Stimulated activated memory B cell treated with anti-CD40 and anti-IgM and Interleukin-4, amounts not matched to agents 10 μg/mL and 1 μg/mL and 100 μg/mL, for 72 hours (primary cell): ENCODE measurements around the gene CELSR3.

Experiments
- ATAC-seq: fragments of 150-1000 bp; cut with Tn5 transposase; 2 replicates; pipeline ENCODE4 v1.10.0; 2021
- H3K27ac Mint-ChIP-seq: one replicate; pipeline ENCODE4 v1.8.0; 2022; ENCODE audit warnings: mild to moderate bottlenecking, mixed read lengths
- H3K27me3 Mint-ChIP-seq: one replicate; pipeline ENCODE4 v1.8.0; 2022; ENCODE audit warnings: mixed read lengths
- H3K36me3 Mint-ChIP-seq: one replicate; pipeline ENCODE4 v1.8.0; 2022; ENCODE audit warnings: mixed read lengths
- H3K4me1 Mint-ChIP-seq: one replicate; pipeline ENCODE4 v1.8.0; 2022; ENCODE audit warnings: mixed read lengths
- H3K4me3 Mint-ChIP-seq: one replicate; pipeline ENCODE4 v1.8.0; 2022; ENCODE audit warnings: mild to moderate bottlenecking, moderate library complexity, mixed read lengths
- H3K9me3 Mint-ChIP-seq: one replicate; pipeline ENCODE4 v1.8.0; 2022; ENCODE audit warnings: mixed read lengths

The CELSR3 gene

DNA sequence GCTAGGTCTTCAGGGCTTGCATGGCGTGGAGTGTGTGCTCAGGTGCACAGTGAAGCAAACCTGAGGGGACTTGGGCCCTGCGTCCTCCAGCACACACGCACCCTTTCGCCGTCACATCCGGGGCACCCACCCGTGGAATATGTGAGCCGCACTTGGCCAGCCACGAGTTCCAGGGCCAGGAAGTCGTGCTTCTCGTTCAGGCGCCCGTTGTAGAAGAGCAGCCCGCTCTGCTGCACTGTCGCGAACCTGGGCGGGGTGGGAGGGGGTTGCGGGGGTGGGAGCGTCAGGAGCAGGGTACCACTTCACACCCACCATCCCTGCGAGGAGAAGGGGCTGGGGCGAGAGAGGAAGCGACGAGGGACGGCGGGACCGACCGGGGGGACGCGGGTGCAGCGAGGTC is 7.1 kb downstream of the CELSR3 start:
- H3K4me3 Mint-ChIP-seq = peak overlapping the region; percentile 79
- H3K27ac Mint-ChIP-seq = peak overlapping the region; percentile 83
- ATAC-seq = peak; percentile 52

GRCh38 chr3:48655063-48655462 is 7.6 kb downstream of the CELSR3 start:
- Mint-ChIP-seq H3K4me3 (peak overlapping the region; percentile 79), H3K36me3 (no peaks in the 10 kb centered on the region), H3K27ac (peak overlapping the region; percentile 83), H3K9me3 (no peaks in the 10 kb centered on the region), H3K4me1 (peaks cover 28% of the 10 kb centered on the region), H3K27me3 (no peaks in the 10 kb centered on the region)
- no peak for ATAC-seq

More for the DNA sequence above, 7.1 kb downstream of the CELSR3 start:
- peaks cover 28% of the 10 kb centered on the region for H3K4me1 Mint-ChIP-seq
- H3K36me3 Mint-ChIP-seq = no peaks in the 10 kb centered on the region
- H3K9me3 Mint-ChIP-seq = no peaks in the 10 kb centered on the region
- H3K27me3 Mint-ChIP-seq = no peaks in the 10 kb centered on the region

- Mint-ChIP-seq H3K27ac (no peak overlapping the region), H3K27me3 (no peaks in the 10 kb centered on the region), H3K9me3 (no peaks in the 10 kb centered on the region), H3K4me1 (peaks cover 28% of the 10 kb centered on the region), H3K4me3 (no peak overlapping the region), H3K36me3 (no peaks in the 10 kb centered on the region)
- ATAC-seq = no peak
Observed at GRCh38 chr3:48652923-48653715, 9.6 kb downstream of the CELSR3 start.

- H3K27ac Mint-ChIP-seq = no peak overlapping the region
- H3K4me1 Mint-ChIP-seq = peaks cover 21% of the 10 kb centered on the region
- H3K36me3 Mint-ChIP-seq = no peaks in the 10 kb centered on the region
- H3K4me3 Mint-ChIP-seq = no peak overlapping the region
- no peaks in the 10 kb centered on the region for H3K9me3 Mint-ChIP-seq
- no peak for ATAC-seq
- H3K27me3 Mint-ChIP-seq = no peaks in the 10 kb centered on the region
Observed at GRCh38 chr3:48651771-48652170, 10.9 kb downstream of the CELSR3 start.

- Mint-ChIP-seq H3K27ac (no peak overlapping the region), H3K4me1 (peaks cover 18% of the 10 kb centered on the region), H3K4me3 (no peak overlapping the region), H3K9me3 (no peaks in the 10 kb centered on the region), H3K27me3 (no peaks in the 10 kb centered on the region), H3K36me3 (peaks cover 4% of the 10 kb centered on the region)
- ATAC-seq = no peak
Observed at GRCh38 chr3:48650723-48651122, 12.0 kb downstream of the CELSR3 start.

GRCh38 chr3:48648188-48648850 is 14.4 kb downstream of the CELSR3 start:
- no peak overlapping the region for H3K4me3 Mint-ChIP-seq
- no peaks in the 10 kb centered on the region for H3K27me3 Mint-ChIP-seq

DNA sequence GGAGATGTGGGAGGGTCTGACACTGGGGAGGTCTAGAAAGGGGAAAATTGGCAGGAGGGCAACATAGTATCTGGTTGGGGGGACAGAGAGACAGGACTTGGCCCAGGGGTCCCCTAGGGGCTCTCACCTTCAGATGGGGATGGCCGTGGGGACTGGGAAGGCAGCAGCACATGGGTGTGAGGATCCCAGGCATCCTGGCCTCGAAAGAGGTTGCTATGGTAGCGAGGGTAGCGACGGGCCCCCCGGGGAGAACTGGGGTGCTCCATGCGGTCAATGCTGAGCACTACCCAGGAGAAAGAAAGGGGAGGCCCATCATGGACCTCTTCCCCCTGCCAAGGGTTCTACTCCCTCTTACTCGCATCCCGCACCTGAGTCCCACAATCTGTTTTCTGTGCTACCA is 15.0 kb downstream of the CELSR3 start:
- H3K4me1 Mint-ChIP-seq = peaks cover 2% of the 10 kb centered on the region

More at GRCh38 chr3:48648188-48648850, 14.4 kb downstream of the CELSR3 start:
- peaks cover 9% of the 10 kb centered on the region for H3K36me3 Mint-ChIP-seq
- peaks cover 7% of the 10 kb centered on the region for H3K4me1 Mint-ChIP-seq
- no peak overlapping the region for H3K27ac Mint-ChIP-seq
- no peaks in the 10 kb centered on the region for H3K9me3 Mint-ChIP-seq
- ATAC-seq = no peak

GRCh38 chr3:48644898-48645760 is 17.6 kb downstream of the CELSR3 start:
- H3K27me3 Mint-ChIP-seq = peaks cover 8% of the 10 kb centered on the region
- peaks cover 17% of the 10 kb centered on the region for H3K36me3 Mint-ChIP-seq
- no peak overlapping the region for H3K27ac Mint-ChIP-seq
- no peak overlapping the region for H3K4me3 Mint-ChIP-seq
- H3K9me3 Mint-ChIP-seq = no peaks in the 10 kb centered on the region
- H3K4me1 Mint-ChIP-seq = no peaks in the 10 kb centered on the region
- no peak for ATAC-seq

More for the DNA sequence above, 15.0 kb downstream of the CELSR3 start:
- Mint-ChIP-seq H3K27me3 (no peaks in the 10 kb centered on the region), H3K36me3 (peaks cover 9% of the 10 kb centered on the region), H3K4me3 (no peak overlapping the region), H3K9me3 (no peaks in the 10 kb centered on the region), H3K27ac (no peak overlapping the region)
- no peak for ATAC-seq

DNA sequence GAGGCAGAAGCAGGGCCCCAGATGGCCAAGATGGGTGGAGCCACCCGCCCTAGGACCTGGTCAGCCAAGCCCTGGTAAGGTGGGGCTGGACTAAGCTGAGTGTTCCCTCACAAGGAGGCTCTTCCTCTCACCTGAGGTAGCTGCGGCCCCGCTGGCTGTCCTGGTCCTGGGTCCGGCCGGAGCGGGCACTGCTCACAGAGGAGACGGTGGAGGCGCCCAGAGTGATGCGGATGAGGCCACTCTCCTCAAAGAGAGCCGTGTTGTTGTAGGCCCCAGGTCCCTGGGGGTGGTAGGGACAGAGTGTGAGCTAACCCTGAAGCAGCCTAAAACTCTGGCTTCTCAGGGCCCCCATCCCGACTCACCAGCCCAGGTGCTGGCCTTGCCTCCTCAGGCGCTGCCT is 20.1 kb downstream of the CELSR3 start:
- no peak overlapping the region for H3K27ac Mint-ChIP-seq
- H3K9me3 Mint-ChIP-seq = no peaks in the 10 kb centered on the region

DNA sequence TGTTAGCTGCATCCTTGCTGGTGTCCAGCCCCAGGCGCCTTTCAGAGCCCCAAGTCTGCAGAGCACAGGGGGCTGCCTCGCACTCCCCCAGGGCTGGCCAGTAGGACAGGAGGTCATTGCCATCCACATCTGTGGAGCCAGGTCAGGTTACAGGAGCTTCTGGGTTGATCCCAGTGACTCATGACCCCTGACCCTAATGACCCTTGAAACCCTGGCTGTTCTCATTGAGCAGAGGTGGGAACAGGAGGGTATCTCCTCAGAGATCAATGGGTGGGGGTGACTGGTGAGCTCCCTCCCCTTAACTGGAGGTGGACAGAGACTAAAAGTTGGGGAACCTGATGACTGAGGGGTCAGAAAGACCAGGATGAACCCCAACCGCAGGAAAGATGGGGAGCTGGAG is 21.3 kb downstream of the CELSR3 start:
- Mint-ChIP-seq H3K27me3 (peaks cover 14% of the 10 kb centered on the region), H3K27ac (no peak overlapping the region), H3K4me1 (no peaks in the 10 kb centered on the region), H3K9me3 (no peaks in the 10 kb centered on the region), H3K4me3 (no peak overlapping the region), H3K36me3 (peaks cover 20% of the 10 kb centered on the region)
- no peak for ATAC-seq

More for the DNA sequence above, 20.1 kb downstream of the CELSR3 start:
- no peak for ATAC-seq
- no peak overlapping the region for H3K4me3 Mint-ChIP-seq
- H3K36me3 Mint-ChIP-seq = peaks cover 22% of the 10 kb centered on the region
- no peaks in the 10 kb centered on the region for H3K4me1 Mint-ChIP-seq
- peaks cover 14% of the 10 kb centered on the region for H3K27me3 Mint-ChIP-seq

DNA sequence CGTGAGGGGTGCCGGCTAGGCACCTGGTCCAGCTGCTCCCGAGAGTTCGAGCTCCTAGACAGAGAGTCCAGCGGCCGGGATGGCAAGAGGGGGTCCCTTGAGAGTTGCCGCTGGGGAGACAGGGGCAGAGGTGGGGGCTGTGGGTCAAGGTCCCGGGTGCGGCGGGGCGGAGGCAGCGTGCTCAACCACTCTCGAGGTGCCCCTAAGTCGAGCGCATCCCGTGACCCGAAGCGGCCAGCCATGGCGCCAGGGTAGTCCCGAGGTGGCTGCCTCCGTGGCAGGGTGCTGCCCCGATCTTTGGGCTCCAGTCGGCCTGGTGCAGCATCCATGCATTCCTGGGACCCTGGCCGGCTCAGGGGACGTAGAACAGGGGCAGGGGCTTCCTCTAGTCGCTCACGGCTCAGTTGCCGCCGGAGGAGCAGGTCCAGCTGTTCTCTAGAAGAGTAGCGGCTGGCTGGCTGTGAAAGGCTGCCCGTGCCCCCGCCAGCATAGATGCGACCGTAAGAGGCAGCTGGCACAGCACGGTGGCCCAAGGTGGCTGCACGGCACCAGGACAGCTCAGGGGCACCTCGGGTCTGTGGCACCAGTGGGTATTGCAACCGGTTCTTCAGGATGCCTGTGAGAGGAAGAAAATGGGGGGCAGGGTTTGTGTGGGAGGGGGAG is 22.6 kb downstream of the CELSR3 start:
- peaks cover 7% of the 10 kb centered on the region for H3K4me1 Mint-ChIP-seq
- H3K27me3 Mint-ChIP-seq = peaks cover 14% of the 10 kb centered on the region
- ATAC-seq = no peak
- peaks cover 18% of the 10 kb centered on the region for H3K36me3 Mint-ChIP-seq
- H3K27ac Mint-ChIP-seq = no peak overlapping the region
- H3K4me3 Mint-ChIP-seq = no peak overlapping the region
- H3K9me3 Mint-ChIP-seq = no peaks in the 10 kb centered on the region

DNA sequence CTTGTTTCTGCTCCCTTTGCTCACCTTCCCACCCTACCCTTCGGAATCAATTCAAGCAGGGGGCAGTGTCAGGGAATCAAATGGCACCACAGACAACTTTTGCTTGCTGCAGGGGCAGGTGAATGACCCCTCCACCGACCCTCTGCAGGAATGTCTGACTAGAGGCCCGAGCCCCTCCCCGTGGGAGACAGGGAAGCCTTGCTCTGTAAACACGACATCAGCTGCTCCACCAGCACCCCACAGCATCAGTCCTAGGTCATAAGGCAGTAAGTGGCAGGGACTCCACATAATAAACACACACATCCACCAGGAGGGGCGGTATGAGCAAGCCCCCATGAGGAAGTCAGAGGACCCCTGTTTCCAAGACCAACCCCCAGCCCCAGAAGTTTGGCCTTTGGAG is 25.4 kb downstream of the CELSR3 start:
- Mint-ChIP-seq H3K36me3 (peaks cover 18% of the 10 kb centered on the region), H3K27ac (no peak overlapping the region), H3K4me1 (peaks cover 18% of the 10 kb centered on the region), H3K9me3 (no peaks in the 10 kb centered on the region), H3K4me3 (no peak overlapping the region), H3K27me3 (peaks cover 14% of the 10 kb centered on the region)
- ATAC-seq = no peak

DNA sequence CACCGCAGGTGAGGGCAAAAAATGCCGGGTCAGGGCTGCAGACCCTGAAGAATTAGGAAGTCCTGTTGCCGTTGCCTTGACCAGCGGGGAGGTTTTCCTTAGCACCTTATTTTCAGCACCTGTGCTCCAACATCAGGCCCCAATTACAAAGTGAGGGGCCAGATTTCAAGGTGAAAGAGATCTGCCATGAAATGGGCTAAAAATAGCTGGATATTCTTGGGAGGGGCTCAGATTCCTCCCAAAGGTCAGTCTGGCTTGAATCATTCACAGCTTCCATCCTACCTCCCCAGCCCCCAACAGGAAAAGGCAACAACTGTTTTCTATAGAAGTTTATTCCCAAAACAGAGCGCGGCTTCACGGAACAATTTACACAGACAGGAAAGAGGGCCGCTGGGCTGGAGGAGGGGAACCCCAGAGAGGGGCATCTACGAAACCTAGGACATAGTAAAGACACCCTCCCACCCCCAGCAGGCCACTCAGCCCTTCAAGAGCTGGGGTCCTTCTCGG is 26.5 kb downstream of the CELSR3 start:
- no peak for ATAC-seq
- Mint-ChIP-seq H3K4me3 (peak overlapping the region; percentile 93), H3K9me3 (no peaks in the 10 kb centered on the region), H3K4me1 (peaks cover 18% of the 10 kb centered on the region), H3K27ac (peak overlapping the region; percentile 81), H3K27me3 (peaks cover 6% of the 10 kb centered on the region), H3K36me3 (peaks cover 18% of the 10 kb centered on the region)

DNA sequence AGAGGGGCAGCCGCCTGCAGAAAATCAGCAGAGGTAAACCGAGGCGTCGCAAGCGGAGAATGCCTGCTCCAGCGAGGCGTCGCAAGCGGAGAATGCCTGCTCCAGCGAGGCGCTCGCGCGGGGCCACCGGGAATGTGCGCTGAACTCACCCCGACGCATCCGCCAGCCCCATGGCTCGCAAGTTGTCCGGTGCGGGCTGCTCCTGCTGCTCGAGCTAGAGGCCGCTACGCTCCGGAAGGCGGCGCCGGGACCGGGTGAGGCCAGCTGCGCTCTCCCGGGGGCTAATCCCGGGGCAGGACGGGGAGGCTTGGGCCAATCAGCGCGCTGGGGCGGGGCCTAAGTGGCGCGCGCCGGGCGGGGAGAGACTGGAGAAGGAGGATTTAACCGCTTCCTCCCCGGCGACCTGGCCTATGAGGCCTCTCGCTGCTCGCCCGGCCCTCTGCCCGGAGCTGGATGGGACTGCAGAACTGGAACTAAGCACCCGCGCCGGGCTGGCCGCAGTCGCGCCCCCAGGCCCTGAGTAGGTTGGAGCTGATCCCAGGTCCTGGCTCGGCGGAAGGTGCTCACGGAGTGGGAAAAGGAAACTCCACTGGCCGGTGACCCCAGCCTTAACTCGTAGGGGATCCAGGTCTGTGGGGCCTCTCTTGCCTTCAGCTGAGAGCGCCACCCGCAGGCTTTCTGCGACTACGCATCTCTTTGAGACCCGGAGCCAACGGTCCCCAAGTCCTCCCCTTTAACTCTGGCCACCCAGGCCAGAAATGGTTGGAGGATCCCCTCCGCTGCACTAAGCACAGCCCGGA is 27.3 kb downstream of the CELSR3 start, which contains the start of gene SLC26A6:
TSS of gene SLC26A6 (minus strand) at position 240 of the 800 bp plus-strand sequence. CDS start at position 172, 68 bp downstream.
- ATAC-seq = peak; percentile 96
- peaks cover 18% of the 10 kb centered on the region for H3K4me1 Mint-ChIP-seq
- no peaks in the 10 kb centered on the region for H3K9me3 Mint-ChIP-seq
- H3K36me3 Mint-ChIP-seq = peaks cover 24% of the 10 kb centered on the region
- H3K4me3 Mint-ChIP-seq = peak within 1 kb of the TSS; percentile 93
- peaks cover 6% of the 10 kb centered on the region for H3K27me3 Mint-ChIP-seq
- H3K27ac Mint-ChIP-seq = peak within 1 kb of the TSS; percentile 81
